Thyroid gland (tissue), 4 donors: ENCODE measurements around the gene EXOC3L1.

Source experiments
- CTCF ChIP-seq, 6 experiments: fragments of 200-600 bp in 3 of 6; fragments of 450-650 bp in 3 of 6; sonication (generic) in 3 of 6; IDR thresholded peaks; one replicate each; pipeline ENCODE4 v1.5.1; 2016 to 2019; ENCODE audit warnings: antibody characterized with exemption in 6 of 6, mild to moderate bottlenecking in 2 of 6, inconsistent platforms in 1 of 6, moderate library complexity in 1 of 6
- POLR2A ChIP-seq, 2 donors: fragments of 450-650 bp; IDR thresholded peaks; one replicate each; pipeline ENCODE4 v1.6.1; 2017; ENCODE audit warnings: antibody characterized with exemption in 2 of 2, mild to moderate bottlenecking in 2 of 2, moderate library complexity in 1 of 2

GRCh38 chr16:67157892-67158635, 31.9 kb downstream of the EXOC3L1 start:
- TF ChIP-seq CTCF (IDR thresholded peaks at IDR 0.05): no peak
- no peak for TF ChIP-seq POLR2A (IDR thresholded peaks at IDR 0.05)
